H9 (cell line): ENCODE measurements around the gene SPHKAP. TPM values are rescaled to one million over a fixed set of nuclear protein-coding genes. Genes with fewer than 3 reads are reported as not detected.

Experiments used
- DNase-seq: peaks from one replicate; pipeline ENCODE4 v3.0.0-alpha.2; 2017
- H2AFZ ChIP-seq: one replicate; pipeline ENCODE4 v1.6.1; 2013; ENCODE audit warnings: mild to moderate bottlenecking, low read length, control low read depth, moderate library complexity
- H2AK5ac ChIP-seq: 2 replicates; pipeline ENCODE4 v1.6.1; 2013; ENCODE audit warnings: low read length, control low read depth, mixed read lengths; ENCODE audit not compliant: insufficient read length
- H2BK120ac ChIP-seq: one replicate; pipeline ENCODE4 v1.6.1; 2013; ENCODE audit warnings: low read depth, mild to moderate bottlenecking, low read length, control low read depth, inconsistent platforms; ENCODE audit not compliant: poor library complexity, severe bottlenecking
- H2BK12ac ChIP-seq: 2 replicates; pipeline ENCODE4 v1.6.1; 2013; ENCODE audit warnings: low read length, control low read depth, mixed read lengths, low read depth; ENCODE audit not compliant: insufficient read length
- H2BK15ac ChIP-seq: 2 replicates; pipeline ENCODE4 v1.6.1; 2013; ENCODE audit warnings: low read depth, low read length, control low read depth
- H2BK20ac ChIP-seq: one replicate; pipeline ENCODE4 v1.6.1; 2013; ENCODE audit warnings: low read depth, mild to moderate bottlenecking, low read length, control low read depth, inconsistent platforms; ENCODE audit not compliant: poor library complexity, severe bottlenecking
- H2BK5ac ChIP-seq: 2 replicates; pipeline ENCODE4 v1.6.1; 2013; ENCODE audit warnings: low read length, control low read depth, mixed read lengths; ENCODE audit not compliant: insufficient read length
- H3K14ac ChIP-seq: 2 replicates; pipeline ENCODE4 v1.6.1; 2013; ENCODE audit warnings: low read length, control low read depth; ENCODE audit not compliant: insufficient read depth
- H3K18ac ChIP-seq: 2 replicates; pipeline ENCODE4 v1.6.1; 2013; ENCODE audit warnings: low read depth, mild to moderate bottlenecking, mixed read lengths, low read length, control low read depth; ENCODE audit not compliant: insufficient read length
- H3K23ac ChIP-seq: 2 replicates; pipeline ENCODE4 v1.6.1; 2013; ENCODE audit warnings: low read length, control low read depth, mixed read lengths, low read depth; ENCODE audit not compliant: insufficient read length
- H3K23me2 ChIP-seq: 2 replicates; pipeline ENCODE4 v1.6.1; 2013; ENCODE audit warnings: low read depth, mild to moderate bottlenecking, mixed read lengths, low read length, control low read depth; ENCODE audit not compliant: insufficient read length, poor library complexity, severe bottlenecking
- H3K27ac ChIP-seq: 2 replicates; pipeline ENCODE4 v1.5.1; 2013; ENCODE audit warnings: low read length, control low read depth, mixed read lengths, low read depth; ENCODE audit not compliant: insufficient read length
- H3K27me3 ChIP-seq: 2 replicates; pipeline ENCODE4 v1.6.1; 2013; ENCODE audit warnings: low read length, control low read depth, inconsistent platforms; ENCODE audit not compliant: insufficient read depth
- H3K4ac ChIP-seq: 2 replicates; pipeline ENCODE4 v1.6.1; 2013; ENCODE audit warnings: low read depth, mild to moderate bottlenecking, control low read depth, inconsistent platforms, low read length, moderate library complexity
- H3K4me1 ChIP-seq: 2 replicates; pipeline ENCODE4 v1.6.1; 2013; ENCODE audit warnings: low read length, control low read depth, inconsistent platforms; ENCODE audit not compliant: insufficient read depth
- H3K4me2 ChIP-seq: 2 replicates; pipeline ENCODE4 v1.6.1; 2013; ENCODE audit warnings: low read length, control low read depth, mixed read lengths; ENCODE audit not compliant: insufficient read length, insufficient read depth
- H3K56ac ChIP-seq: 2 replicates; pipeline ENCODE4 v1.6.1; 2013; ENCODE audit warnings: low read depth, mild to moderate bottlenecking, mixed read lengths, low read length, control low read depth; ENCODE audit not compliant: insufficient read length
- H3K79me1 ChIP-seq: 2 replicates; pipeline ENCODE4 v1.6.1; 2013; ENCODE audit warnings: low read depth, mild to moderate bottlenecking, moderate library complexity, low read length, control low read depth, inconsistent platforms; ENCODE audit not compliant: insufficient read depth, poor library complexity, severe bottlenecking
- H3K79me2 ChIP-seq: 2 replicates; pipeline ENCODE4 v1.6.1; 2013; ENCODE audit warnings: low read length, control low read depth, inconsistent platforms; ENCODE audit not compliant: insufficient read depth
- H3K9ac ChIP-seq: 2 replicates; pipeline ENCODE4 v1.6.1; 2013; ENCODE audit warnings: low read length, control low read depth, mixed read lengths; ENCODE audit not compliant: insufficient read length; ENCODE audit errors: extremely low read depth
- H3K9me3 ChIP-seq: one replicate; pipeline ENCODE4 v1.6.1; 2013; ENCODE audit warnings: low read depth, low read length, inconsistent platforms; ENCODE audit not compliant: control insufficient read depth
- H3T11ph ChIP-seq: one replicate; pipeline ENCODE4 v1.6.1; 2013; ENCODE audit warnings: mild to moderate bottlenecking, low read length, control low read depth, inconsistent platforms
- H4K20me1 ChIP-seq: one replicate; pipeline ENCODE4 v1.6.1; 2013; ENCODE audit not compliant: control insufficient read depth, insufficient read length, insufficient read depth
- H4K5ac ChIP-seq: 2 replicates; pipeline ENCODE4 v1.6.1; 2013; ENCODE audit warnings: low read depth, mild to moderate bottlenecking, mixed read lengths, low read length, control low read depth; ENCODE audit not compliant: insufficient read length
- H4K8ac ChIP-seq: replicated peaks from 2 replicates; pipeline ENCODE4 v1.6.1; 2013; ENCODE audit warnings: low read length, control low read depth, mixed read lengths, low read depth; ENCODE audit not compliant: insufficient read length
- H4K91ac ChIP-seq: 2 replicates; pipeline ENCODE4 v1.6.1; 2013; ENCODE audit warnings: low read depth, mild to moderate bottlenecking, moderate library complexity, mixed read lengths, low read length, control low read depth; ENCODE audit not compliant: insufficient read length
- H3K27ac Mint-ChIP-seq, 3 experiments: 2 replicates in 2 of 3; 3 replicates in 1 of 3; pipeline ENCODE4 v1.8.0; 2020 to 2021; ENCODE audit warnings: mixed read lengths in 3 of 3, mild to moderate bottlenecking in 1 of 3, moderate library complexity in 1 of 3
- H3K27me3 Mint-ChIP-seq: 2 replicates; pipeline ENCODE4 v1.8.0; 2021; ENCODE audit warnings: low read depth, mild to moderate bottlenecking, moderate library complexity, mixed read lengths
- H3K36me3 Mint-ChIP-seq, 3 experiments: 2 replicates in 2 of 3; 3 replicates in 1 of 3; pipeline ENCODE4 v1.8.0; 2020 to 2021; ENCODE audit warnings: low read depth in 3 of 3, mixed read lengths in 3 of 3; ENCODE audit not compliant: insufficient read depth in 1 of 3
- H3K4me1 Mint-ChIP-seq, 2 experiments: 2 replicates each; pipeline ENCODE4 v1.8.0; 2020; ENCODE audit warnings: mixed read lengths in 2 of 2
- H3K4me3 Mint-ChIP-seq, 2 experiments: 2 replicates in 1 of 2; 3 replicates in 1 of 2; pipeline ENCODE4 v1.8.0; 2020 to 2021; ENCODE audit warnings: mild to moderate bottlenecking in 2 of 2, mixed read lengths in 2 of 2, moderate library complexity in 1 of 2
- H3K9me3 Mint-ChIP-seq, 2 experiments: 2 replicates in 1 of 2; 3 replicates in 1 of 2; pipeline ENCODE4 v1.8.0; 2020; ENCODE audit warnings: mild to moderate bottlenecking in 2 of 2, mixed read lengths in 2 of 2, moderate library complexity in 1 of 2
- WGBS: extraction: QIAGEN DNeasy Blood & Tissue Kit; methylation state at CpG from one replicate; pipeline ENCODE4 v1.1.7; 2013; ENCODE audit warnings: missing lambda C conversion rate, low lambda C conversion rate, mixed read lengths; ENCODE audit not compliant: insufficient read length; ENCODE audit errors: extremely low coverage; 5-methylcytosine and 5-hydroxymethylcytosine counted together
- total RNA-seq: library from RNA; stranded (reverse); gene quantifications from 2 replicates; pipeline ENCODE4 v1.2.1, GENCODE V29; 2021
- TF ChIP-seq, protein P1 (sequence below): fragments of 200-600 bp; sonication (generic); conservative IDR thresholded peaks from 3 replicates; pipeline ENCODE4 v1.8.0; 2021; ENCODE audit warnings: antibody characterized with exemption, mild to moderate bottlenecking

The SPHKAP gene
- total RNA-seq, 1 experiment from 2014 or later = not detected

DNA sequence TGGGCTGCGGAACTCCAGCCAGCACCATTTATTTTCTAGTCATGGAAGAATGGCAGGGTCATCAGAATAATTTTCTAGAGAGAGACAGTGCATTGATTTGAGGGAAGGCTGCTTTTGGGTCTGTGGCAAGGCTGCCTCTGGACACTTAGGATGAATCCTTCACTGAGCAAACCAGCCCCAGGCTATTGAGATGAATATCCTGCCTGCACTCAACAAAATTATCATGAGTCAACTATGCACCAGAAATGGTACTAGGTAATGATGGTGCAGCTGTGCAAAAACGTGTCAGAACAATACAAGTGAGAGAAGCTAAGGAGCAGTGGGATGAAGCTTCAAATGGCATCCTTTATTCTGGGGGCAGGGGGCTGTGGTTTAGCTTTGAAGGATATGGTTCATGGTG is 115.8 kb downstream of the SPHKAP start:
- H3K27me3 Mint-ChIP-seq = no peaks in the 10 kb centered on the region; the same call in 1 of the 2 replicates
- no peak overlapping the region for H3K4me3 Mint-ChIP-seq
- Histone ChIP-seq H3K9ac (no peak overlapping the region), H4K8ac (no peak overlapping the region), H3K56ac (no peak overlapping the region), H3K23ac (no peak overlapping the region), H4K20me1 (no peaks in the 10 kb centered on the region), H3T11ph (no peak overlapping the region), H4K91ac (no peak overlapping the region), H3K4me1 (no peaks in the 10 kb centered on the region), H2BK15ac (no peak overlapping the region), H3K18ac (no peak overlapping the region), H4K5ac (no peak overlapping the region), H2BK20ac (no peak overlapping the region), H2BK120ac (no peak overlapping the region), H3K23me2 (no peaks in the 10 kb centered on the region), H2AFZ (no peak overlapping the region), H2AK5ac (no peak overlapping the region), H3K79me2 (no peaks in the 10 kb centered on the region), H2BK5ac (no peak overlapping the region), H3K27ac (no peak overlapping the region), H3K4ac (no peak overlapping the region), H3K9me3 (no peaks in the 10 kb centered on the region), H3K4me2 (no peak overlapping the region), H2BK12ac (no peak overlapping the region), H3K14ac (no peak overlapping the region), H3K79me1 (no peaks in the 10 kb centered on the region), H3K27me3 (no peaks in the 10 kb centered on the region)
- DNase-seq = no peak
- WGBS = no CpG with 5 or more reads among the region's 2 CpGs
- H3K27ac Mint-ChIP-seq = no peak overlapping the region
- H3K9me3 Mint-ChIP-seq = no peaks in the 10 kb centered on the region
- TF ChIP-seq, protein P1, sequence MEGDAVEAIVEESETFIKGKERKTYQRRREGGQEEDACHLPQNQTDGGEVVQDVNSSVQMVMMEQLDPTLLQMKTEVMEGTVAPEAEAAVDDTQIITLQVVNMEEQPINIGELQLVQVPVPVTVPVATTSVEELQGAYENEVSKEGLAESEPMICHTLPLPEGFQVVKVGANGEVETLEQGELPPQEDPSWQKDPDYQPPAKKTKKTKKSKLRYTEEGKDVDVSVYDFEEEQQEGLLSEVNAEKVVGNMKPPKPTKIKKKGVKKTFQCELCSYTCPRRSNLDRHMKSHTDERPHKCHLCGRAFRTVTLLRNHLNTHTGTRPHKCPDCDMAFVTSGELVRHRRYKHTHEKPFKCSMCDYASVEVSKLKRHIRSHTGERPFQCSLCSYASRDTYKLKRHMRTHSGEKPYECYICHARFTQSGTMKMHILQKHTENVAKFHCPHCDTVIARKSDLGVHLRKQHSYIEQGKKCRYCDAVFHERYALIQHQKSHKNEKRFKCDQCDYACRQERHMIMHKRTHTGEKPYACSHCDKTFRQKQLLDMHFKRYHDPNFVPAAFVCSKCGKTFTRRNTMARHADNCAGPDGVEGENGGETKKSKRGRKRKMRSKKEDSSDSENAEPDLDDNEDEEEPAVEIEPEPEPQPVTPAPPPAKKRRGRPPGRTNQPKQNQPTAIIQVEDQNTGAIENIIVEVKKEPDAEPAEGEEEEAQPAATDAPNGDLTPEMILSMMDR = no peak
- peaks cover 4% of the 10 kb centered on the region in 2 experiments; a peak in 2 of 4 replicates for H3K4me1 Mint-ChIP-seq
- H3K36me3 Mint-ChIP-seq = no peaks in the 10 kb centered on the region
